Measurements from ENCODE around the gene SARS1.

SARS1 gene

GRCh38 chr1:109186733-109187086 is 27.0 kb upstream of the SARS1 start:
- Mint-ChIP-seq H3K27ac (no peak overlapping the region), H3K4me3 (no peak overlapping the region), H3K27me3 (no peaks in the 10 kb centered on the region), H3K4me1 (ENCODE audit: low read depth) (peaks cover 2% of the 10 kb centered on the region), H3K36me3 (peaks cover 2% of the 10 kb centered on the region), H3K9me3 (ENCODE audit: low read depth) (no peaks in the 10 kb centered on the region)

DNA sequence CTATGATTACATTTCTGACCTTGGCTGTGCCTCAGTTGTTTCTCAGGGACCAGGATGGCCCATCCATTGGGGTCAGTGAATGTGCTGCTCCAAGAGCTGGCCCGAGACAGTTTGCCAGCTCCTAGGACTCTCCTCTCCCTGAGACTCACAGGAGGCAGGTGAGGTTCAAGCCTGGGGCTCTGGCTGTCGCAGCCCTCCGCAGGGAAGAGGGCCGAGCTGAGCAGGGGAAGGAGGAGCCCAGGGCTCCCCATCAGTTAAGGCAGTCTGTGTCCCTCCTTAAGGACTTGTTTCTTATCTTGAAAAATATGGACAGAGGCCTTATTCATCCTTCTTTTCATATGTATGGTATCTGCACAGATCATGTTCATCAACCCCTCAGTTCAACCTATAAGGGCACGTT is 26.6 kb upstream of the SARS1 start:
- no peak overlapping the region for H3K4me3 Mint-ChIP-seq
- H3K27me3 Mint-ChIP-seq: no peaks in the 10 kb centered on the region
- peaks cover 2% of the 10 kb centered on the region for H3K4me1 Mint-ChIP-seq (ENCODE audit: low read depth)
- no peaks in the 10 kb centered on the region for H3K9me3 Mint-ChIP-seq (ENCODE audit: low read depth)
- H3K36me3 Mint-ChIP-seq: peaks cover 2% of the 10 kb centered on the region
- no peak overlapping the region for H3K27ac Mint-ChIP-seq

DNA sequence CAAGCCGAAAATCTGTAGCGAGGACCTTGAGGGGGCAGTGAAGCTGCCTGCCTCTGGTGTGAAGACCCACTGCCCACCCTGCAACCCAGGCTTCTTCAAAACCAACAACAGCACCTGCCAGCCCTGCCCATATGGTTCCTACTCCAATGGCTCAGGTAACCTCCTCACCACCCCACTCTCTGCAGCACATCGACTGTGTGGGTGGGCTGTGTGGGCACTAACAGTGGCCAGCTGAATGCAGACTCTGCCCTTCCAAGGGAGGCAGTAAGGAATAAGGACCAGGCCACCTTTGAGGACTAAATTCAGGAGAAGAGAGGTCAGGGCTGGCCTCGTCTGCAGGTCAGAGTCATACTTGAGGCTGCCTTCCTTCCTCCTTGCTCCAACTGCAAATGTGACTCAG is 25.5 kb upstream of the SARS1 start:
- H3K4me1 Mint-ChIP-seq (ENCODE audit: low read depth): peaks cover 2% of the 10 kb centered on the region

GRCh38 chr1:109188781-109189180 is 24.9 kb upstream of the SARS1 start:
- H3K27ac Mint-ChIP-seq: no peak overlapping the region
- H3K4me1 Mint-ChIP-seq (ENCODE audit: low read depth): peaks cover 3% of the 10 kb centered on the region
- H3K9me3 Mint-ChIP-seq (ENCODE audit: low read depth): no peaks in the 10 kb centered on the region
- peaks cover 2% of the 10 kb centered on the region for H3K36me3 Mint-ChIP-seq
- no peaks in the 10 kb centered on the region for H3K27me3 Mint-ChIP-seq
- H3K4me3 Mint-ChIP-seq: no peak overlapping the region

More for the DNA sequence above, 25.5 kb upstream of the SARS1 start:
- Mint-ChIP-seq H3K9me3 (ENCODE audit: low read depth) (no peaks in the 10 kb centered on the region), H3K27ac (no peak overlapping the region), H3K36me3 (peaks cover 2% of the 10 kb centered on the region), H3K27me3 (no peaks in the 10 kb centered on the region), H3K4me3 (no peak overlapping the region)

GRCh38 chr1:109190189-109190588 is 23.5 kb upstream of the SARS1 start:
- Mint-ChIP-seq H3K27me3 (no peaks in the 10 kb centered on the region), H3K4me1 (ENCODE audit: low read depth) (peaks cover 3% of the 10 kb centered on the region), H3K4me3 (no peak overlapping the region), H3K36me3 (peaks cover 6% of the 10 kb centered on the region), H3K9me3 (ENCODE audit: low read depth) (no peaks in the 10 kb centered on the region), H3K27ac (no peak overlapping the region)

GRCh38 chr1:109191377-109191776 is 22.3 kb upstream of the SARS1 start:
- H3K9me3 Mint-ChIP-seq (ENCODE audit: low read depth): no peaks in the 10 kb centered on the region
- H3K27ac Mint-ChIP-seq: no peak overlapping the region
- H3K4me3 Mint-ChIP-seq: no peak overlapping the region
- peaks cover 9% of the 10 kb centered on the region for H3K36me3 Mint-ChIP-seq
- H3K27me3 Mint-ChIP-seq: no peaks in the 10 kb centered on the region
- H3K4me1 Mint-ChIP-seq (ENCODE audit: low read depth): peaks cover 3% of the 10 kb centered on the region

- Mint-ChIP-seq H3K4me1 (ENCODE audit: low read depth) (peaks cover 3% of the 10 kb centered on the region), H3K9me3 (ENCODE audit: low read depth) (no peaks in the 10 kb centered on the region), H3K36me3 (peaks cover 9% of the 10 kb centered on the region), H3K27ac (no peak overlapping the region), H3K27me3 (no peaks in the 10 kb centered on the region), H3K4me3 (no peak overlapping the region)
Observed at GRCh38 chr1:109191891-109192290, 21.8 kb upstream of the SARS1 start.

GRCh38 chr1:109192433-109192832 is 21.3 kb upstream of the SARS1 start:
- Mint-ChIP-seq H3K4me1 (ENCODE audit: low read depth) (peaks cover 3% of the 10 kb centered on the region), H3K9me3 (ENCODE audit: low read depth) (no peaks in the 10 kb centered on the region), H3K36me3 (peaks cover 9% of the 10 kb centered on the region), H3K27me3 (no peaks in the 10 kb centered on the region), H3K4me3 (no peak overlapping the region), H3K27ac (no peak overlapping the region)

DNA sequence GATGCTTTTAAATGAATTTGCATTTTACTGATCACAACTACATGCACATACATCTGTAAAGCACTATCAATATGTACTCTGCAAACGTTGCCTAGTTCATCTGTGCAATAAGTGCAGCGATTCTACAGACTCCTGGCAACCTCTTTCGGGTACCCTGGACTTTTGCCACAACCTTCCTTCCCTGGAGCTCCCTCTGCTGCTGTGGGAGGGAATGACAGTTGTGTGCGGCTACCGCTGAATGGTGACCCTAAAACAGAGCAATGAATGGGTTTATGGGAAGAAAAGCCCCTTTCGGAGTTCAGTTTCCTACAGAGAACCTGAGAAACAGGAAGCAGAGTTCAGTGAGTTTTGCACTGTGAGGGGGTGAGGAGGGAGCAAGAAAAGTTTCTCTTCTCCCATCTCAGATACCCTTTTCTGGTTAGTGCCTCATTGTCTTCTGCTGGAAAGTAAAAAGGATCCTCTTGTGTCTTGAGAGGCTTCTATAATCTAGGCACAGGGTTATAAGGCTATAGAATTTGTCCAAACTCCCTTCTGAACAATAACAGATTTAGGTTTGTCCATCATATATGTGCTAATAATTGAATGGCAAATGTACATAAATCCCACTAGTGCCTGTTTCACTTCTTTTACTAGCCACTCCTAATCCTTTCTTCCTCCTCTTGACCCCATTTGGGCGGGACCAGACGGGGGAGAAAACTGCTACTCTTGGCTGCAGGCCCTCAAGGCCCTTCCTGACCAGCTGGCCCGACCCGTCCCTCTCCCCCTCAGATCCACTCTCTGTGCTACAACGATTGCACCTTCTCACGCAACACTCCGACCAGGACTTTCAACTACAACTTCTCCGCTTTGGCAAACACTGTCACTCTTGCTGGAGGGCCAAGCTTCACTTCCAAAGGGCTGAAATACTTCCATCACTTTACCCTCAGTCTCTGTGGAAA is 19.8 kb upstream of the SARS1 start:
- no peaks in the 10 kb centered on the region for H3K27me3 Mint-ChIP-seq
- no peaks in the 10 kb centered on the region for H3K9me3 Mint-ChIP-seq (ENCODE audit: low read depth)
- H3K27ac Mint-ChIP-seq: no peak overlapping the region
- H3K36me3 Mint-ChIP-seq: peaks cover 9% of the 10 kb centered on the region
- no peak overlapping the region for H3K4me3 Mint-ChIP-seq
- H3K4me1 Mint-ChIP-seq (ENCODE audit: low read depth): peaks cover 4% of the 10 kb centered on the region

DNA sequence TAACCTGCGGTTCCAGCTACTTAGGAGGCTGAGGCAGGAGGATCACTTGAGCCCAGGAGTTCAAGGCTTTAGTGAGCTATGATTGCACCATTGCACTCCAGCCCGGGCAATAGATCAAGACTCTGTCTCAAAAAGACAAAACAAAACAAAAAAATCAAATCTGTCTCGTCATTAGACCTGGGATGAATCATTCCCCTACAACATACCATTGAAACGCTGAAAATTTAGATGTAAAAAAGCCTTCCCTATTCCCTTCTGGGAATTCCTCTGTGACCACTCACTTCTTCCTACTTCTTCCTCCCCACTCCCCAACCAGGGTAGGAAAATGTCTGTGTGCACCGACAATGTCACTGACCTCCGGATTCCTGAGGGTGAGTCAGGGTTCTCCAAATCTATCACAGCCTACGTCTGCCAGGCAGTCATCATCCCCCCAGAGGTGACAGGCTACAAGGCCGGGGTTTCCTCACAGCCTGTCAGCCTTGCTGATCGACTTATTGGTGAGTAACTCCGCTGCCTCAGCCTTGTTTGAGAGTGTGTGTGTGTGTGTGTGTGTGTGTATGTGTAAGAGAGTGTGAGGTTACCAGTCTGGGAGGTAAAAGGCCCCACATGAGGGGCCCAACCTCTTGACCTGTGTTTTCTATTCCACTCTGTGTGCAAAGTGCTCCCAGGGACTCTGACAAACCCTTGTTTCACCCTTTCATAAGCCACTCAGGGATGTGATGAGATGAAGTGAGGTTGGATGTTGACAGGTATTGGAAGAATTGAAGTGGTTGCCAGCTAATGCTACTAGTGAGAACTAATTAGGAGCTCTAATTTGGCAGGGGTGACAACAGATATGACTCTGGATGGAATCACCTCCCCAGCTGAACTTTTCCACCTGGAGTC is 16.3 kb upstream of the SARS1 start:
- no peak overlapping the region for H3K4me3 Mint-ChIP-seq
- no peak overlapping the region for H3K27ac Mint-ChIP-seq
- H3K4me1 Mint-ChIP-seq (ENCODE audit: low read depth): peaks cover 17% of the 10 kb centered on the region
- no peaks in the 10 kb centered on the region for H3K27me3 Mint-ChIP-seq
- H3K9me3 Mint-ChIP-seq (ENCODE audit: low read depth): no peaks in the 10 kb centered on the region
- peaks cover 7% of the 10 kb centered on the region for H3K36me3 Mint-ChIP-seq

DNA sequence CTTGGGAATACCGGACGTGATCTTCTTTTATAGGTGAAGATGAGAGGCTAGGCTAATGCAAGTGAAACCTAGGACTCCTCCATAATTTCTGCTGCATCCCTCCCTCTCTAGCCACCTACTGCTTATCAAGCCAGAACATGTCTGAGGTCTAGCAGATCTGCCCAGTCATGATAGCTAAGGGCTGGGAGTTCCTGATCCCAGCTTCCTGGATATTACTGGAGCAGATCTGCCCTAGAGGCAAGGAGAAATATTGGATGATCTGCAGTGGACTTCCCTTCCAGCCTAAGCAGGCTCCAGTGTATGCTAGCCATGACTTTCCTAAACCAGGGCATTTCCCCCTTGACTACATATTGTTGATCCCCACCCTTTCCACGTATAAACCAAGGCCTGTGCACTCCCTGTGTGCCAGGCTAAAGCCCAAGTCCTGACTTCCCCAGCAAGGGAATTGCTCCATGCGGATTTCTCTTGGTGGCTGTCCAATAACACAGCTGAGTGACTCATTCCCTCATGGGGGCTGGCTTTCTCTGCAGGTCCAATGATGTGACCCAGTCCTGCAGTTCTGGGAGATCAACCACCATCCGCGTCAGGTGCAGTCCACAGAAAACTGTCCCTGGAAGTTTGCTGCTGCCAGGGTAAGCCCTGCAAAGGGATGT is 15.5 kb upstream of the SARS1 start:
- no peaks in the 10 kb centered on the region for H3K27me3 Mint-ChIP-seq
- no peak overlapping the region for H3K4me3 Mint-ChIP-seq
- peaks cover 17% of the 10 kb centered on the region for H3K4me1 Mint-ChIP-seq (ENCODE audit: low read depth)
- peaks cover 7% of the 10 kb centered on the region for H3K36me3 Mint-ChIP-seq
- H3K27ac Mint-ChIP-seq: no peak overlapping the region
- H3K9me3 Mint-ChIP-seq (ENCODE audit: low read depth): no peaks in the 10 kb centered on the region

GRCh38 chr1:109198745-109199144 is 15.0 kb upstream of the SARS1 start:
- Mint-ChIP-seq H3K9me3 (ENCODE audit: low read depth) (no peaks in the 10 kb centered on the region), H3K27me3 (no peaks in the 10 kb centered on the region), H3K36me3 (peaks cover 7% of the 10 kb centered on the region), H3K27ac (peak overlapping the region; percentile 72), H3K4me3 (no peak overlapping the region), H3K4me1 (ENCODE audit: low read depth) (peaks cover 16% of the 10 kb centered on the region)

DNA sequence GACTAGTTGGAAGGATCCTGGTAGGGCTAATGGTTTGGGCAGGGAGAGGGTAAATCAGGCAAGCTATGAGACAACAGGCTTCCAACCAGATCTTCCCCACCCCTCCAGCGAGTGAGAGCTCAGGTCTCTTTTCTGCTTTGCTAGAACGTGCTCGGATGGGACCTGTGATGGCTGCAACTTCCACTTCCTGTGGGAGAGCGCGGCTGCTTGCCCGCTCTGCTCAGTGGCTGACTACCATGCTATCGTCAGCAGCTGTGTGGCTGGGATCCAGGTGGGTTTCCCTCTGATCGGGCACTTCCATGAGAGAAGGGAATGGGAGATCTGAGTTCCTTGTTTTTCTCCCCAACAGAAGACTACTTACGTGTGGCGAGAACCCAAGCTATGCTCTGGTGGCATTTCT is 14.0 kb upstream of the SARS1 start:
- Mint-ChIP-seq H3K4me3 (peak overlapping the region; percentile 24), H3K27ac (peak overlapping the region; percentile 5), H3K36me3 (peaks cover 3% of the 10 kb centered on the region)

DNA sequence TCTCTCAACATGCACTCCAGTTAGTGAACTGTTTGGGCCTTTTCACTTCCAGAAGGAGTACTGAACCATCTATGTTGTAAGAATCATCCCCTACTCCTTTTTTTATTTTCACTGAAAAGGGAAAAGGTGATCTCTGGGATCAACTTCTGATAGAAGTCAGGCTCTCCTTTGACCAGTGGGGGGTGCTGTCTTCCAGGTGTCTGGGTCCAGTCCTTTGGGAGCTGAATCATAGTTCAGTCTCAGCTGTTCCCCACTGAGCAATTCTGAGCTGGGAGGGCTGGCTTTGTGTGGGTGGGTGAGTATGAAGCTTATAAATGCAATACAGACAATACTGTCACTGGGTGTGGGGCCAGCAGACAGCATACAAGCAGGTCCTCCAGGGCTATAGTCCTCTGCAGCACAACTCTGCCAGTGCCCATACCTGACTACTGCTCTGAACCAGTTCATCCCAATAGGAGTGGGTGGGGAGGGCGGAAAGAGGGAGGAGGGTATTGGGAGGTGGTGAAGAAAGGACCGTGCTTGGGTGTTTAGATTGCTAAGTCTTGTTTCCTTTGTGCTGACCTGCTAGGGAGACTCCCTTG is 12.5 kb upstream of the SARS1 start:
- Mint-ChIP-seq H3K4me3 (no peak overlapping the region), H3K4me1 (ENCODE audit: low read depth) (peaks cover 16% of the 10 kb centered on the region)

More for the DNA sequence above, 14.0 kb upstream of the SARS1 start:
- no peaks in the 10 kb centered on the region for H3K27me3 Mint-ChIP-seq
- H3K4me1 Mint-ChIP-seq (ENCODE audit: low read depth): peaks cover 16% of the 10 kb centered on the region
- H3K9me3 Mint-ChIP-seq (ENCODE audit: low read depth): no peaks in the 10 kb centered on the region

More for the DNA sequence above, 12.5 kb upstream of the SARS1 start:
- no peaks in the 10 kb centered on the region for H3K27me3 Mint-ChIP-seq
- no peaks in the 10 kb centered on the region for H3K9me3 Mint-ChIP-seq (ENCODE audit: low read depth)
- H3K27ac Mint-ChIP-seq: no peak overlapping the region
- H3K36me3 Mint-ChIP-seq: peaks cover 1% of the 10 kb centered on the region
